ENCODE results near the gene CELF4. TPM values are rescaled to one million over a fixed set of nuclear protein-coding genes. Genes with fewer than 3 reads are reported as not detected.

The CELF4 gene
- total RNA-seq, 2 donors from 2014 or later, result not detected

DNA sequence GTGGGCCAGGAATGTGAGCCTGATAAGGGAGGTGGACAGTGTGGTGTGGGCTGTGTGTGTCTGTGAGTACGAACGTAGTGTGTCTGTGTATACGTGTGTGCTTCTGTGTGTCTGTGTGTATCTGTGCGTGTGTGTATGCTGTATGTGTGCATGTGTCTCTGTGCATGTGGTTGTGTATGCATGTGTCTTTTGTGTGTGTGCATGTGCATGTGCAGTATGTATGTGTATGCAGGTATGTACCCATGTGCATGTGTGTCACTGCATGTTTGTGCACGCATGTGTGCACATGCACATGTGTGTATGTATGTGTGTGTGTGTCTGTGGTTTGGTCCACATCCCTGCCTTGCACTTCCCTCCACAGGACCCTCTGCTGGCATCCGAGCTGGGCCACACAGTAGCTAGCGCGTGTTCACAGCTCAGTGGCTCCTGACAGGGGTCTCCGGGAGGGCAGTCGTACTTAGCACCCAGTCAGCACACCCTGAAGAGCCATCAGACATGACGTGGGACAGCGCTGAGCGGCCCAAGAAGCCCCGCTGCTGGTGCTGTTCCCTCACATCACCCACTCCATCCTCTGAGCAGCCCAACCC, 114.3 kb downstream of the CELF4 start:
- Mint-ChIP-seq H3K27me3 (peaks cover 21% of the 10 kb centered on the region), H3K4me1 (peaks cover 2% of the 10 kb centered on the region), H3K36me3 (ENCODE audit: low read depth) (no peaks in the 10 kb centered on the region), H3K4me3 (no peak overlapping the region), H3K27ac (no peak overlapping the region)
- H3K9me3 ChIP-seq (ENCODE audit: control insufficient read depth, low read length, poor library complexity, severe bottlenecking), result no peaks in the 10 kb centered on the region
- ATAC-seq, result no peak
- no peak for DNase-seq

DNA sequence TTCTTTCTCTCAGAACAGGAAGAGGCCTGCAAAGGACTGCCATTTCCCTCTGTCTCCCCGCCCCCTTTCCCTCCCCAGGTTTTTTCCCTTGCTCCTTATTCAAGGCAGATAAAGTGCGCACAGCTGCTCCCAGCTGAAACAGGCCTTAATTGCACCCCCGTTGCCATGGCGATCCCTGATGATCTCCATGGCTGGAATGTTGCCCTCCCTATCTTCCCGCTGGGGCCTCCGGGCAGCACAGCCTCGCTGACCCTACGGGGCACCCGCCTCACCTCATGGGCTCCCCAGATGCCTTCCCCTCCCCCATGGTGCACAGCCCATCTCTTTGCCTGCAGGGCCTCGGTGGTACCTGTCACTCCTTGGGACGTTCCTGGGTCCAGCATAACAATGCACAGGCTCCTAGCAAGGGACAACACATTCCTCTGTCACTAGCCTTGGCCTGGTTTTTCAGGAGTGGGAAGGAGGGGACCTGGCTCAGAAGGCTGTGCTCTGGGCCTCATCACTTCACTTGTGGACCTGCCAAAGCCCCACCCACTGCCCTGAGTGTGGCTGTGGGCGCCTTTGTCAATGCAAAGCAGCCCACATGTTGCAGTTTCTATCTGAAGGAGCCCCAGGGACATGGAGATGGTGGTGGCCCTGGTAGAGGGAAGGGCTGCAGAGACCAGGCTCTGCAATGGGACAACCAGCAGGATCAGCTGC, 115.0 kb downstream of the CELF4 start:
- no peaks in the 10 kb centered on the region for H3K36me3 Mint-ChIP-seq (ENCODE audit: low read depth)
- H3K9me3 ChIP-seq (ENCODE audit: control insufficient read depth, low read length, poor library complexity, severe bottlenecking), result no peaks in the 10 kb centered on the region
- no peak for DNase-seq
- H3K4me3 Mint-ChIP-seq, result no peak overlapping the region
- no peak overlapping the region for H3K27ac Mint-ChIP-seq
- ATAC-seq, result no peak
- peaks cover 21% of the 10 kb centered on the region for H3K27me3 Mint-ChIP-seq
- H3K4me1 Mint-ChIP-seq, result peaks cover 2% of the 10 kb centered on the region

DNA sequence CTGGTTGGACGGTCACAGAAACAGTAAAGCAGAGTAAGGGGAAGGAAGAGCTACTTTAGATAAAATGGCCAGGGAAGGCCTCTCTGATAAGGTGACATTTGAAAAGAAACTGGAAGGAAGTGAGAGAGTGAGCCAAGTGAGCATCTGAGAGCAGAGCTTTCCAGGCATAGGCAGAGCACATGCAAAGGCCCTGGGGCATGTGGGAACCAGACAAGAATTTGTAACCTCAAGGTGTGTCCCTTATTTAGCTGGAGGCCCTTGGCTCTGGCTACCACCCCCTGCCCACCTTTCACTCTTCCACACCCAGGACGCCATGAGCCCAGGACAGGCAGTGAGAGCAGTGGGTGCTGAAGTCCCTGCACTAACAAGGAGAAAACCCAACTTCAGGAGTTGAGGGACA, 116.0 kb downstream of the CELF4 start:
- no peaks in the 10 kb centered on the region for H3K36me3 Mint-ChIP-seq (ENCODE audit: low read depth)
- H3K27ac Mint-ChIP-seq, result no peak overlapping the region
- ATAC-seq (no peak), DNase-seq (no peak)
- H3K4me1 Mint-ChIP-seq, result peaks cover 2% of the 10 kb centered on the region
- peaks cover 21% of the 10 kb centered on the region for H3K27me3 Mint-ChIP-seq
- H3K4me3 Mint-ChIP-seq, result no peak overlapping the region
- H3K9me3 ChIP-seq (ENCODE audit: control insufficient read depth, low read length, poor library complexity, severe bottlenecking), result no peaks in the 10 kb centered on the region

DNA sequence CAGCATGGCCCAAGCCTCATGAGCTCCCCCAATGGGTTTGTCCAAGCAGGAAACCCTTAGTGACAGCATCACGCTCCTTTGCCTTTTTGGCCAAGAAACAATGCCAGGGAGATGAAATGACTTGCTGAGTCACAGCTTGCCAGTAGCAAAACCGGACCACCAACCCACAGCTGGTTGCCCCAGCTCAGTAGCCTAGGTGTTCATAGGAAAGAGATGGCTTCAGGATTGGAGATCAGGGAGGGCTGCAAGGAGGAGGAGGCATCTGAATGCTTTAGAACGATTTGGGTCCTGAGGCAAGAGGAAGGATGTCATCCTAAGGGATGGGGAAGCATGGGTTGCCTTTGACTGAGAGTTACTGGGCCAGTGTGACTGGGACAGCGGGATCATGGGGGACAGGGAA, 116.7 kb downstream of the CELF4 start:
- DNase-seq (no peak), ATAC-seq (no peak)
- no peaks in the 10 kb centered on the region for H3K36me3 Mint-ChIP-seq (ENCODE audit: low read depth)
- no peak overlapping the region for H3K27ac Mint-ChIP-seq
- H3K4me1 Mint-ChIP-seq, result peaks cover 2% of the 10 kb centered on the region
- H3K27me3 Mint-ChIP-seq, result peaks cover 25% of the 10 kb centered on the region
- no peaks in the 10 kb centered on the region for H3K9me3 ChIP-seq (ENCODE audit: control insufficient read depth, low read length, poor library complexity, severe bottlenecking)
- no peak overlapping the region for H3K4me3 Mint-ChIP-seq

DNA sequence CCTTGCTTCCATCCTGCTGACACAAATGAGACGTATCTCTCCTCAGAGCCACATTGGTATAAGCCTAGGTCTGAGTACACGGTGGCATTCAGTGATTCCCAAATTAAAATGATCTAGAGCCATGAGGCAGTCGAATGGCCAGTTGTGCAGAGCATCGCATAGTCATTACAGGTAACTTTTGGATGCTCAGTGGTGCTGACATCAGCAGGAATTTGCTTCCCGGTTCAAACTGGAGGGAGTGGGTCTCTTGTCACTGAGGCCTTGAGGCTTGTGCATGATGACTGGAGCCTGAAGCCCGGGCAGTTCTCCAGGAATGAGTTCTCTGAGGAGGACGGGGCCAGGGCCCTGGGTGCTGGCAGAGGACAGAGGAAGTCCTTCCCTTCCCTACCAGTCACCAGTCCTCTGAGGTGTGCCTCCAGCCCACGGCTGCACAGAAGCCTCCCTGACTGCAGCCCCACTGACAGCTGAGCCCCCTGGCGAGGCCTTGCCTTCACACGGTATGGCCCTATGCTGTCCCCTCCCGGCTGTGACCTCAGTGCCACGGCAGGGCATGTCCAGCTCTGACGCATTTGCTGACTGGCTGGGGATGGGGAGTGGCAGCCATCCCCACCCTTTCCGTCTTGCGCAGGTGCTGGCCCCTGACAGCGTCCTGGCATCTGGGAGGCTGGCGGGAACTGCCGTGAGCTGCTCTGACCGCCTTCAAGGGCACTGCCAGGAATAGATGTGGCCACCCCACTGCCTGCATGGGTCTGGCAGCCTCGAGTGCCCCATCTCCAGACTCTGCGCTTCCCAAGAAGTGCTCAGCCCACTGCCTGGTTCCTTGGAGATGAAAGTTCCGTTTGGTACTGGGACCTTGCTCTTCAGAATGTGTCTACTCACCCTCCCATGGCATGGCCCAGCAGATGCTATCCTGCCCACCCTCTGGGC, 117.4 kb downstream of the CELF4 start:
- Mint-ChIP-seq H3K4me1 (peaks cover 2% of the 10 kb centered on the region), H3K27ac (no peak overlapping the region), H3K4me3 (no peak overlapping the region), H3K36me3 (ENCODE audit: low read depth) (no peaks in the 10 kb centered on the region), H3K27me3 (peaks cover 25% of the 10 kb centered on the region)
- ATAC-seq, result no peak
- no peak for DNase-seq
- no peaks in the 10 kb centered on the region for H3K9me3 ChIP-seq (ENCODE audit: control insufficient read depth, low read length, poor library complexity, severe bottlenecking)

DNA sequence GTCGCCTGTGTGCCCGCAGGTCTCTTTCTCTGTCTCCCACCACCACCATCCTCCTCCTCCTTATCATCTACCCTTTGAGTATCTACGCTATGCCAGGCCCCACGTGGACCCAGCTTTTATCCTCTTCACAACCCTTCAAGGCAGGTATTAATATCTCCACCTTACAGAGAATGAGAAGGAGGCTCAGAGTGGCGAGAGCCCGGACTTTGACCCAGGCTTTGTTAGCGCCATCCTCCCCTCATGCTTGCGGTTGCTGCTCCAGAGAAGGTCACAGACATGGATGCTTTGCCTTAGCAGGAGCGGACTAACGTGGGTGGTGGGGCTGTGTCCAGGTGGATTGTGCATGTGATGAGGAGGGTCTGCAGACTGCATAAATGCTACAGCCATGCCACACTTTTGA, 119.8 kb downstream of the CELF4 start:
- Mint-ChIP-seq H3K36me3 (ENCODE audit: low read depth) (no peaks in the 10 kb centered on the region), H3K4me3 (no peak overlapping the region)
- no peak for ATAC-seq

DNA sequence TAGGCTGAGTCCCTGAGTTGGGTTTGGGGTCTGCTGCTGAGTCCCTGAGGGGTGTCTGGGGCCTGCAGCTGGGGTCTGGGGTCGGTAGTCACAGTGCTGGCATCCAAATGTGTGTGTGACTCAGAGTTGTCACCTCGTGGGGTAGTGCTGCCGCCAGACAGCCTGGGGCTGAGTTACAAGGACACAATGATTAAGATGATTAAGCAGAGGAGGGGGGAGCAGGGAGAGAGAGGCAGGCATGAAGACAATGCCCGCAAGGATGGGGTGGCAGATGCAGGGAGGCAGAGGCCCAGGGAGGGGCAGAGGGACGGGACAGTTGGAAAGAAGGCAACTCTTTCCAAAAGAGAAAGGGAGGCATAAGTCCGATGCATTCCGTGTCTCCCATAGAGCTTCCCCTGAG, 120.2 kb downstream of the CELF4 start:
- no peaks in the 10 kb centered on the region for H3K36me3 Mint-ChIP-seq (ENCODE audit: low read depth)
- no peak overlapping the region for H3K27ac Mint-ChIP-seq

More for the DNA sequence above, 119.8 kb downstream of the CELF4 start:
- no peaks in the 10 kb centered on the region for H3K9me3 ChIP-seq (ENCODE audit: control insufficient read depth, low read length, poor library complexity, severe bottlenecking)
- no peak overlapping the region for H3K27ac Mint-ChIP-seq
- peaks cover 28% of the 10 kb centered on the region for H3K27me3 Mint-ChIP-seq
- no peak for DNase-seq
- peaks cover 2% of the 10 kb centered on the region for H3K4me1 Mint-ChIP-seq

DNA sequence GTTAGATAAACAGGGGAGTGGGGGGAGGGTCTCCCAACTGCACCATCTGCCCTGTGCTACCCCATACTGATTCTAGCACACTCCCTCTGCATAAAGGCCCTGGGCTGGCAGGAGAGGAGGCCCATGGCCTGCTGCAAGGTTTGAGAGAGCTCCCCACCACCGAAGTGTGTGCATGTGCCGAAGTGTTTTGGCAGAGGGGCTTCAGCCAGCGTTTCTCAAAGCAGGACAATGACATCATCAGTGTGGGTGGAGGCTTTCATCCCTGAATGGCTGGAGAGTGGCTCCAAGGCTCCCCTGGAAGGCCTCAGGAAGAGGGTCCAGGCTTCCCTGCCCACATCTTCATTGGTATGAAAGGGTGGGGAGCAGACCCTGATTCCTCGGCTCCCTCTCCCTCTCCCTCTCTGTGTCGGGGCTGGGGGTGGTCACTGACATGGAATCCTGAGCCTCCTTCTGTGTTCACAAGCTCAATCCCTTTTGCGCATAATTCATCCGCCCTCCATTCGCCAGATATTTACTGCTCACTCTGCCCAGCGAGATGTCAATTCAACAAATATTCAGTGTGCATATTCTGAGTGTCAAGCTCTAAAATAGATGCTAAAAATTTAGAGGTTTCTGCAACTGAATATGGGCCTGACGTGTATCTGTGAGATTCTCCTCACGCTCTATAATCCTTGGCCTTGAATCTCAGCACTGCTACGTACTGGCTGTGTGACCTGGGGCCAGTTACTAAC, 122.1 kb downstream of the CELF4 start:
- DNase-seq (no peak), ATAC-seq (no peak)
- H3K4me3 Mint-ChIP-seq, result no peak overlapping the region
- no peak overlapping the region for H3K27ac Mint-ChIP-seq
- peaks cover 2% of the 10 kb centered on the region for H3K4me1 Mint-ChIP-seq
- peaks cover 35% of the 10 kb centered on the region for H3K27me3 Mint-ChIP-seq
- H3K36me3 Mint-ChIP-seq (ENCODE audit: low read depth), result no peaks in the 10 kb centered on the region
- no peaks in the 10 kb centered on the region for H3K9me3 ChIP-seq (ENCODE audit: control insufficient read depth, low read length, poor library complexity, severe bottlenecking)

More for the DNA sequence above, 120.2 kb downstream of the CELF4 start:
- Mint-ChIP-seq H3K27me3 (peaks cover 33% of the 10 kb centered on the region), H3K4me1 (peaks cover 2% of the 10 kb centered on the region), H3K4me3 (no peak overlapping the region)
- no peak for ATAC-seq
- no peak for DNase-seq
- H3K9me3 ChIP-seq (ENCODE audit: control insufficient read depth, low read length, poor library complexity, severe bottlenecking), result no peaks in the 10 kb centered on the region

DNA sequence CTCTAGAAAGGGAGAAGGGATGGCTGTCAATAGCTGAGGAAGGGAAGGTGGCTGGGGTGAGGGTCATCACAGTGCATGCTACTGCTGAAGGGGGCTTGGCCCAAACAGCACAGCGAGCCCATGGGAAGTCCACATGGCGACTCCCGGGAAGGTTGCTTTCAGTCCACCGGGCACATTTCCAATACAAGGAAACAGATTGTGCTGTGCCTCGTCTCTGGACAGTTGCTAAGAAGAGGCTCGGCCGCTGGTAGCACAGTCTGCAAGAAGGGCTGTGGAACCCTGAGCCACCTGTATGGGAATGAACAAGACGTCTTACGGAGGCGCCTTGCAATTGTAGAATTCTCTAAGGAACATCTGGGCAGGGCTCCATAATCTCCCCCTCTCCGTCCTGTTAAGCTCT, 123.1 kb downstream of the CELF4 start:
- Mint-ChIP-seq H3K27me3 (peaks cover 29% of the 10 kb centered on the region), H3K4me1 (no peaks in the 10 kb centered on the region), H3K4me3 (no peak overlapping the region), H3K36me3 (ENCODE audit: low read depth) (no peaks in the 10 kb centered on the region), H3K27ac (no peak overlapping the region)
- DNase-seq (no peak), ATAC-seq (no peak)
- no peaks in the 10 kb centered on the region for H3K9me3 ChIP-seq (ENCODE audit: control insufficient read depth, low read length, poor library complexity, severe bottlenecking)

DNA sequence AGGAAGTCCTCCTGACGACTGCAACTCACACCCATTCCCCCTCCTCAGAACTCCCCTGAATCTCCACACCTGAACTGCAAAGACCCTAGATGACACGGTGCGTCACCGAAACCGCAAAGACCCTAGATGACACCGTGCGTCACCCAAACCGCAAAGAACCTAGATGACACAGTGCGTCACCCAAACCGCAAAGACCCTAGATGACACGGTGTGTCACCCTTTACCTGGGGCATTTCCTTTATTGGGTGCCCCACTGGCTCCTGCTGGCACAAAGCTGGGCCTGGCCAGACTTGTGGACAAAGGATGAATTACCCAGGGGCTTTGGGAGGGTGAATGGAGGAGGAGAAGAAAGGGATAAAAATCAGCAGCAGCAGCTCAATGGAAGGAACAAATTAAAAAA, 123.8 kb downstream of the CELF4 start:
- no peak overlapping the region for H3K27ac Mint-ChIP-seq
- no peaks in the 10 kb centered on the region for H3K9me3 ChIP-seq (ENCODE audit: control insufficient read depth, low read length, poor library complexity, severe bottlenecking)

DNA sequence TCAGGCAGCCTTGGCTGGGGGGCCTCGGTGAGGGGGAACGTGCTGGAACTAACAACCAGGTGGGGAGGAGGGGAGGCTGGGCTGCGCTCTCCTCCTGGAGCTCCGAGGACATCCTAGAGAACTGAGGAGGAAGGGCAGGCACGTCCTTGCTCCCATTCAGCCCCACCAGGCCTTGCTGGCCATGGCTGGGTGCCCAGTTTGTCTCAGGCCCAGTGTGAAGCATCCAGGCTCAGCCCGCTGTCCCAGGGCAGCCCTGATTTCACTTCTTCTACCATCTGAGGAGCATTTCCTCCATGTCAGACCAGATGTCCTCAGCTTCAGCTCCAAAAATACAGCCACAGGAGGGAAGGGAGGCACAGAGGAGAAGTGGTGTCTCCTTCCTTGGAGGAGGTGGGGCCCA, 125.4 kb downstream of the CELF4 start:
- Mint-ChIP-seq H3K27ac (no peak overlapping the region), H3K4me3 (no peak overlapping the region), H3K27me3 (peaks cover 40% of the 10 kb centered on the region), H3K36me3 (ENCODE audit: low read depth) (no peaks in the 10 kb centered on the region), H3K4me1 (no peaks in the 10 kb centered on the region)
- no peak for DNase-seq
- no peak for ATAC-seq
- no peaks in the 10 kb centered on the region for H3K9me3 ChIP-seq (ENCODE audit: control insufficient read depth, low read length, poor library complexity, severe bottlenecking)

More for the DNA sequence above, 123.8 kb downstream of the CELF4 start:
- DNase-seq (no peak), ATAC-seq (no peak)
- Mint-ChIP-seq H3K36me3 (ENCODE audit: low read depth) (no peaks in the 10 kb centered on the region), H3K27me3 (peaks cover 32% of the 10 kb centered on the region), H3K4me1 (no peaks in the 10 kb centered on the region), H3K4me3 (no peak overlapping the region)

DNA sequence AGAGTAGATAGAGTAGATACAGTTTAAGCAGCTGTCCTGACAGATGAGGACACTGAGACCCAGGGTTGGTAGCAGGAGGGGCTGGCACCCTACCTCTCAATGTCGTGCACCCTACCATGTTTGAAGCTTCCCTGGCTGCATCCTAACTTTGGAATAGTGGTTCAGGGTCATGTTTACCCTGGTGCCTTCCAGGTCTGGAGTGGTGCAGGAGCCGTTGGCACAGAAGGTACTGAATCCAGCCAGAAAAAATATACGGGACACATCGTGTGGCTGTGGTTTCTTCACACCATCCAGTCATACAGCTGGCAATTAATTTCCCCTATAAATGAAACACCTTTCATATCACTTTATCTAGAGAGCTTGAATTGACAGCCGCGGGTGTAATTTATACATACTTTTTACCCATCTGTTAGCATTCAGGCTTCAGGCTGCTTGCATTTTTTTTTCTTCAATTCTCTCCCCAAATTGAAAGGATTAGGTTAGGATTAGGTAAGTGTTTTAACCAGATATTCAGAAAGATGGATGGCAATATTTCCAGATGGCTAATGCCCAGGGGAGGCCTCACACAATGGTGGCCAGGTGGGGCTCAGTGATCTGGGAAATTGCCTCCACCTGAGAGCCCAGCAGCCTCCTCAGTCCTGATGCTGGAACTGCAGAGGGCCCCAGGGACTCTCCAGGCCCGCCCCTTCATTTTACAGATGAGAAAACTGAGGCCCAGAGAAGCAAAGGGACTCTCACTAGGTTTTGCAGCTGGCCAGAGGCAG, 127.0 kb downstream of the CELF4 start:
- Mint-ChIP-seq H3K4me3 (no peak overlapping the region), H3K27me3 (peaks cover 33% of the 10 kb centered on the region), H3K36me3 (ENCODE audit: low read depth) (no peaks in the 10 kb centered on the region), H3K27ac (no peak overlapping the region), H3K4me1 (no peaks in the 10 kb centered on the region)
- no peak for DNase-seq
- H3K9me3 ChIP-seq (ENCODE audit: control insufficient read depth, low read length, poor library complexity, severe bottlenecking), result no peaks in the 10 kb centered on the region
- ATAC-seq, result no peak

Measured in T-helper 17 cell (primary cell).